Fibroblast of skin of back (primary cell): ENCODE results near the gene INKA2. TPM values are rescaled to one million over a fixed set of nuclear protein-coding genes. Genes with fewer than 3 reads are reported as not detected.

Experiments
- DNase-seq: peaks from one replicate; pipeline ENCODE4 v3.0.0-alpha.2; 2013
- polyA plus RNA-seq, 2 experiments: library from polyadenylated mRNA; unstranded; fragments of 120-200 nt; gene quantifications; one replicate each; pipeline ENCODE4 v1.2.1, GENCODE V29; 2013; ENCODE audit not compliant: insufficient read length in 2 of 2

The INKA2 gene
- polyA plus RNA-seq (2013, experiment 1 of 2; ENCODE audit: insufficient read length): 14.2 TPM
- polyA plus RNA-seq (2013, experiment 2 of 2; ENCODE audit: insufficient read length): 11.7 TPM

- DNase-seq: peak; percentile 89
These were observed at the start of gene INKA2 for GRCh38 chr1:111739194-111739924. Gene INKA2, minus strand, starts transcription at chr1:111739395. Its CDS starts 153 bp downstream, at chr1:111739242.

- no peak for DNase-seq
These were observed 47.5 kb upstream of the INKA2 start for GRCh38 chr1:111786669-111787207.

DNA sequence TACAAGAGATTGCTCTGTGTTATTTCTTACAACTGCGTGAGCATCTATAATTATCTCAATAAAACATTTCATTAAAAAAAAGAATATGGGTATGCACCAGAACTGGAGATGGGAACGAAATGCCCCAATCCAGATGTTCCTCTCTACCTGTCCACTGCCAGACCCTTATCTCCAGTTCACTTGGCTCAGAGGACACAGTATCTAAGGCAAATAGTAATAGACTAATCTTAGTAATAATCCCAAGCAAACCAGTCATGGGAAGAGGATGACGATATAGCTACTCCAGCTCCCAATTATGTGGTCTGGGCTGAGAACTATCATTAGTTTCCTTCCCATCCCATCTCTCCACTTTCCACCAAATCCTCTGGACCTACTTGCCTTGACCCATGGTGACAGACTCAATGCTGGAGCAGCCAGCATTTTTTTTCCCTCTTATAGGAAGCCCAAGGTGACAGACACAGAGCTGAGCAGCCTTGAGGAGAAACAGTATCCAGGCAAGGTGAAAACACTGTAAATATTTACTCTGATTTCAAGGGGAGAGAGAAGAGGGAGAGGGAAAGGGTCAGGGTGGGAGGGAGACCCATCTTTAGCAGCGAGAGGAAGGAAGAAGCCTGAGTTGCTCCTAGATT is 45.2 kb upstream of the INKA2 start:
- DNase-seq: no peak

DNA sequence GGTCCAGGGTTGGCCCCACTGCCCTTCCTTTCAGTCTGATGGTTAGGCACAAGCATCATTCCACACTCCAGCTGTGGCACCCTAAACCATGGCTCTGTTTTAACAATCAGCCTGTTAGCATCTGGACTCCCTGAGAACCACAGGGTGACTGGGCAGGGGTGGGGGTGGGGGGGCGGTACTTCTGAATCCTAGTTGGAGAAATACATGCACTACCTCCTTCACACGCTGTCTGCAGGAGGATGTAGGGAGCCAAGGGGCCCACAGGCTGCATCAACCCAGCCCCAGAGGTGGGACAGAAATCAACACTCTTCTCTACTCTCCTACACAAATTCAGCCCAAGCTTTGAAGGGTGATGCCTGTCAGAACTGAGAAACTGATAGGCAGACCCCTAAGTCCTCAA is 40.4 kb upstream of the INKA2 start:
- no peak for DNase-seq

DNA sequence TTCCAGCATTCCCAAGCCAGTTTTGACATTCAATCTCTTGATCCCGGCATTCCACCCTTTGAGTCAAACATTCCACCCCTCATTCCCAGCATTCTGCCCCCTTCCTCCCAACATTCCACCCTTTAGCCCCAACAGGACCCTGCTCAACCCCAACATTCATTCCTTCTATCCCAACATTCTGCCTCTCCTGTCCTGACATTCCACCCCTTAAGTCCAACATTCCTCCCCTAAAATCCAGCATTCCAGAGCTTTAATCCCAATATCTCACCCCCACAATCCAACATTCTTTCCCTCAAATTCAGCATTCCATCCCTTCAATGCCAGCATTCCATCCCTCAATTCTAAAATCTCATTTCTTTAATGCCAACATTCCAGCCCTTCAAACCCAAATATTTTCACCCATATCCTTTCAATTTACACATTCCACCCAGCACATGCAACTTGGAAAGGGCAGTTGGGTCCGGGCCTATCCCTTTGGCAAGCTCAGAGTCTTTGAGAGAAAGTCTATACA is 39.4 kb upstream of the INKA2 start:
- peak; percentile 95 for DNase-seq

- DNase-seq: no peak
These were observed 38.9 kb upstream of the INKA2 start for GRCh38 chr1:111778066-111778465.

- DNase-seq: no peak
These were observed 38.1 kb upstream of the INKA2 start for GRCh38 chr1:111777301-111777700.

DNA sequence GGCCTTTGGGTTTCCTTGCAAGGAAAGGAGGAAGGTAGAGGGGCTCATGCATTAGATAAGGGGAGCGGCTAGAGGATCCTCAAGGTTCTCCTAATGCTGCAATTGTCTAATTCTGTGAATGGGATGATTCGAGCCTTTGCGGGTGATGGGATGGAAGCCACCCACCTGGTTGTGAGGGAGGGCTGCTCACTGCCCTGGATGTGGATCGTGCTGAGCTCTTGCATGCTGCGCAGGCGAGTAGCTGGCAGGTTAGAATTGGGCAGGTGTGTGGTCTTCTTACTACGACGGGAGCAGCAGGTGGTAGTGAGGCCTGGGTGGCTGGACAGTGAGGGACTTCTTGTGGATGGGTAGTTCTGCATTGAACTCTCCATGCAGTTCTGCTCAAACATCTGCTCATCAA is 37.7 kb upstream of the INKA2 start:
- no peak for DNase-seq

DNA sequence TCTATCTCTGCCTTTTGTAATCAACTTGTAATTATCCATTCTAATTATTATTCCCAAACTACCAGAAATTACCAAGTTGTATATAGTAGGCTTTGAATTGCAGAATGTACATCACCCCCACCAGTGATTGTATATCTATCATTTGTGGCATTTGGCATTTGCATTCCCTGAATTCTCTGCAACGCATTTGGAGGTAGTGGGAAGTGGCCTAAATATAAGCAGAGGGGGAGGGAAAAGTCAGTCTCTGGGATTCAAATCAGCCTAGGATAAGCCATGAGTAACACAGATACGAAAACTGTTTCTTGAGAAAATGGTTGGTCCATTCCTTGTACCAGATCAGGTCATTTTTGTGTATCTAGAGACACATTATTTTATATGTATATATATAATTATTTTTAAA is 37.2 kb upstream of the INKA2 start:
- peak; percentile 83 for DNase-seq

DNA sequence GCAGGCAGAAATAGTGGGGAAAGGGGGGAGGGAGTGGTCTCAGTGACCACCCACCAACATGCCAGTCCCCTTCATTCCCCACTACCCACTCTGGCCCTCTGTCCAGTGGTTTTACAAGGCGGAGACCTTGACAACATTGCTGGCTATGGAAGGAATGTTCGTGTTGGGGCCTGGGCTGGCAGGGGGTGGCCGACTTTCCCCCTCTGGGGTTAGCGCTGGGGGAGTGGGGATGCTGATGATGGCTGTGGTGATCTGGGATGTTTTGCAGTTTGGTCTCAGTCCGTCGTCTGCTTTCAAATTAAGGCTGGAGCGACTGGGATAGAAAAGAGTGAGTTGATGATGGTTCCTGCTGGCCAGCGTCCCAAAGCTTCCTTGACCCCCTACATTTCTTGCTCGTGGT is 36.8 kb upstream of the INKA2 start:
- peak; percentile 48 for DNase-seq

- DNase-seq: no peak
These were observed 31.7 kb upstream of the INKA2 start for GRCh38 chr1:111770916-111771315.

GRCh38 chr1:111769517-111770146 is 30.4 kb upstream of the INKA2 start:
- peak; percentile 67 for DNase-seq

- DNase-seq: no peak
These were observed 29.4 kb upstream of the INKA2 start for GRCh38 chr1:111768625-111769024.

GRCh38 chr1:111768023-111768422 is 28.8 kb upstream of the INKA2 start:
- DNase-seq: no peak

- peak; percentile 35 for DNase-seq
These were observed 23.1 kb upstream of the INKA2 start for GRCh38 chr1:111762332-111762731.

GRCh38 chr1:111761717-111762116 is 22.5 kb upstream of the INKA2 start:
- no peak for DNase-seq

- DNase-seq: no peak
These were observed 19.2 kb upstream of the INKA2 start for GRCh38 chr1:111758373-111758772.

GRCh38 chr1:111756124-111756513 is 16.9 kb upstream of the INKA2 start:
- no peak for DNase-seq

GRCh38 chr1:111755331-111756123 is 16.3 kb upstream of the INKA2 start, which contains the start of gene DDX20:
Gene DDX20, plus strand, starts transcription at chr1:111755901. Its CDS starts 24 bp downstream, at chr1:111755925.
- DNase-seq: peak; percentile 98

GRCh38 chr1:111754984-111755330 is 15.8 kb upstream of the INKA2 start:
- DNase-seq: peak; percentile 80

GRCh38 chr1:111751906-111752575 is 12.8 kb upstream of the INKA2 start:
- DNase-seq: no peak

GRCh38 chr1:111750856-111751255 is 11.7 kb upstream of the INKA2 start:
- DNase-seq: no peak
